ENCODE measurements around the gene CCDC24. TPM values are rescaled to one million over a fixed set of nuclear protein-coding genes. Genes with fewer than 3 reads are reported as not detected.

CCDC24 gene
- total and polyA plus RNA-seq, 2 donors (not counting 3 experiments of a cell fraction or from before 2014, with no cell fraction given), result 2.2 to 3.1 TPM

DNA sequence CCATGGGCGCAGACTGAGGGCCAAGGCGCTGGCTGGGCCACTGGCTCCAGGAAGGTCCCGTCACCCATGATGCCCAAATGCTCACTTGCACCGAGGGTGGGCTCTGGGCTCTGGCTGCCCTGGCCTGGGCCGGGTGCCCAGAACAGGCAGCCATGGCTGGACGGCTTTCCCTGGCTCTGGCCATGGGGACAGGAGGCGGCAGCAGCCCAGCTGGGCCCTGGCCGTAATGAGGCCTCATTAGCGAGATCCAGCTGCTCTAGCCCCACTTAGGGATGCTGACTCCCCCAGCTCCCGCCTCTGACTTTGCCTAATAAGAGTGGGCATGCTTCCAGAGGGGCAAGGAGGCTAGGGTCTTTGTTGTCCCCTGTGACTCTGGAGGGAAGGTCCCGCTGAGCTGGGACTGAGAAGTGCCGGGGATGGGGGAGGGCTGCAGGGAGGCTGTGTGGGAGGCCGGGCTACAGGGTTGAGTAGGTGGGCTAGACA, 28.1 kb downstream of the CCDC24 start:
- H3K4me3 ChIP-seq (replicated peaks in 1 of 3; ENCODE audit: insufficient read depth in 1 of 3, low read depth in 1 of 3, low read length in 3 of 3), result no peak overlapping the region
- H2AFZ ChIP-seq (ENCODE audit: low read depth, low read length), result no peak overlapping the region
- dilution Hi-C loops (cut with MboI; ENCODE audit: extremely low pct_ligation_motif_present, low sequenced_read_pairs) (no loop called here), intact Hi-C loops (cut with micrococcal nuclease) (no loop called here)
- no peaks in the 10 kb centered on the region for H4K20me1 ChIP-seq (replicated peaks; ENCODE audit: control insufficient read depth, extremely low read depth, insufficient read depth, low read length)
- DNase-seq (ENCODE audit: low read depth, low spot score) (no peak), FAIRE-seq (no peak)
- no peaks in the 10 kb centered on the region for H3K79me2 ChIP-seq (ENCODE audit: control insufficient read depth, insufficient read depth, low read length)
- H3K4me2 ChIP-seq (ENCODE audit: insufficient read depth, low read length), result no peak overlapping the region
- H3K9me1 ChIP-seq (replicated peaks; ENCODE audit: control insufficient read depth, extremely low read depth, insufficient read depth, low read length), result no peaks in the 10 kb centered on the region
- H3K27me3 ChIP-seq (ENCODE audit: control insufficient read depth in 2 of 2, insufficient read depth in 2 of 2, low read length in 2 of 2), result no peaks in the 10 kb centered on the region
- ChIA-PET CTCF (interaction anchor here (0.9 to 3.0 kb wide), 2 partner anchors 14 to 17 kb away, joined by 3 to 16 read pairs; no protein-coding TSS in a partner anchor), POLR2A (no interaction called here)
- TF ChIP-seq POLR2A (IDR thresholded peaks at IDR 0.05; ENCODE audit: low read depth, low read length) (no peak), EZH2 (IDR thresholded peaks at IDR 0.05; ENCODE audit: borderline replicate concordance, low read depth, low read length, severe bottlenecking) (no peak), CTCF (IDR thresholded peaks at IDR 0.05; ENCODE audit: extremely low read depth in 1 of 2, insufficient read depth in 1 of 2, low read depth in 1 of 2, low read length in 2 of 2) (no peak), MAX (IDR thresholded peaks at IDR 0.05; ENCODE audit: insufficient read depth, insufficient read length) (no peak), JUN (IDR thresholded peaks at IDR 0.05; ENCODE audit: borderline replicate concordance, insufficient read depth, insufficient read length, low read depth) (no peak), FOS (IDR thresholded peaks at IDR 0.05; ENCODE audit: borderline replicate concordance, insufficient read depth, low read length) (no peak), MYC (IDR thresholded peaks at IDR 0.05; ENCODE audit: low read depth, low read length) (no peak), GATA2 (IDR thresholded peaks at IDR 0.05; ENCODE audit: insufficient read depth, insufficient read length, low read depth, low read length) (no peak), POLR2AphosphoS5 (IDR thresholded peaks at IDR 0.05; ENCODE audit: insufficient read depth, low read depth, low read length) (no peak)
- no peak overlapping the region for H3K9ac ChIP-seq (replicated peaks; ENCODE audit: extremely low read depth, insufficient read depth, low read length)
- BruUV-seq (replicated peaks), result no TSS peak
- no peaks in the 10 kb centered on the region for H3K4me1 ChIP-seq (ENCODE audit: control insufficient read depth, extremely low read depth, insufficient read depth, low read length)
- no peak overlapping the region for H3K27ac ChIP-seq (ENCODE audit: insufficient read depth, low read depth, low read length)
- H3K9me3 ChIP-seq (replicated peaks; ENCODE audit: control insufficient read depth, insufficient read depth, low read length), result no peaks in the 10 kb centered on the region
- H3K36me3 ChIP-seq (ENCODE audit: control insufficient read depth in 2 of 2, extremely low read depth in 1 of 2, insufficient read depth in 2 of 2, low read length in 2 of 2), result no peaks in the 10 kb centered on the region

All from endothelial cell of umbilical vein (primary cell).